Kasumi-1 (cell line): ENCODE measurements around the gene PILRA.
"Not testable (repeated sequence)": the region's sequence is repeated elsewhere in the genome, so short reads cannot be mapped to it uniquely, and the experiment has no call there.

Experiments
- DNase-seq, 2 experiments: peaks; one replicate each; lab custom pipeline; 2025; lab: John Stamatoyannopoulos, UW

The PILRA gene

GRCh38 chr7:100434297-100435144, 61.2 kb downstream of the PILRA start:
- DNase-seq = peak in 1 of 2 experiments; percentile 22

GRCh38 chr7:100435401-100436304, 62.4 kb downstream of the PILRA start:
- DNase-seq = peak; percentile 26 to 48

GRCh38 chr7:100437150-100438100, 64.1 kb downstream of the PILRA start:
- DNase-seq = no peak

- no peak for DNase-seq
Observed at GRCh38 chr7:100438172-100438571, 64.9 kb downstream of the PILRA start.

GRCh38 chr7:100438731-100439130, 65.4 kb downstream of the PILRA start:
- not testable (repeated sequence) for DNase-seq

- not testable (repeated sequence) for DNase-seq
Observed at GRCh38 chr7:100439244-100439643, 66.0 kb downstream of the PILRA start.

GRCh38 chr7:100441641-100442535, 68.6 kb downstream of the PILRA start:
- no peak for DNase-seq

- DNase-seq = no peak
Observed at GRCh38 chr7:100443096-100443840, 70.0 kb downstream of the PILRA start.

GRCh38 chr7:100444311-100445278, 71.3 kb downstream of the PILRA start:
- DNase-seq = peak in 1 of 2 experiments; percentile 23

- DNase-seq = no peak
Observed at GRCh38 chr7:100446040-100446439, 72.8 kb downstream of the PILRA start.

- DNase-seq = not testable (repeated sequence)
Observed at GRCh38 chr7:100447363-100447762, 74.1 kb downstream of the PILRA start.

GRCh38 chr7:100449190-100449795, 76.0 kb downstream of the PILRA start:
- no peak for DNase-seq
